ENCODE data around the gene GBP6.
"Not testable (repeated sequence)": the region's sequence is repeated elsewhere in the genome, so short reads cannot be mapped to it uniquely, and the experiment has no call there.

GBP6 gene

GRCh38 chr1:89396902-89397301, 33.0 kb downstream of the GBP6 start:
- ATAC-seq (no peak), DNase-seq (ENCODE audit: low spot score in 2 of 2) (no peak)
- Mint-ChIP-seq H3K27ac (no peak overlapping the region), H3K9me3 (peaks cover 8% of the 10 kb centered on the region), H3K4me3 (no peak overlapping the region), H3K36me3 (no peaks in the 10 kb centered on the region), H3K4me1 (no peaks in the 10 kb centered on the region)

DNA sequence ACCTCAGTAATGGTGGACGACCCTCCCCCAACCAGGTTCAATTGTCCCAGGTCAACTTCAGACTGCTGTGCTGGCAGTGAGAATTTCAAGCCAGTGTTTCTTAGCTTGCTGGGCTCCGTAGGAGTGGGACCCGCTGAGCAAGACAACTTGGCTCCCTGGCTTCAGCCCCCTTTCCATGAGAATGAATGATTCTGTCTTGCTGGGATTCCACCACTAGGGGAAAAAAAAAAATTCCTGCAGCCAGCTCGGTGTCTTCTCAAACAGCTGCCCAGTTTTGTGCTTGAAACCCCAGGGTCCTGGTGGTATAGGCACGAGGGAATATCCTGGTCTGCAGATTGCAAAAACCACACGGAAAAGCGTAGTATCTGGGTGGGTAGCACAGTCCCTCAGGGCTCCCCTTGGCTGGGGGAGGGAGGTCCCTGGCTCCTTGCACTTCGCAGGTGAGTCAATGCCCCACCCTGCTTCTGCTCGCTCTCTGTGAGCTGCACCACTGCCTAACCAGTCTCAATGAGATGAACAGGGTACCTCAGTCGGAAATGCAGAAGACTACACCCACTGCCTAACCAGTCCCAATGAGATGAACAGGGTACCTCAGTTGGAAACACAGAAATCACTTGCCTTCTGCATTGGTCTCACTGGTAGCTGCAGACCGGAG, 41.5 kb downstream of the GBP6 start:
- Mint-ChIP-seq H3K27ac (no peak overlapping the region), H3K36me3 (no peaks in the 10 kb centered on the region), H3K9me3 (no peaks in the 10 kb centered on the region), H3K4me3 (no peak overlapping the region), H3K4me1 (peaks cover 21% of the 10 kb centered on the region)
- ATAC-seq, result no peak
- DNase-seq (ENCODE audit: low spot score in 2 of 2), result no peak

DNA sequence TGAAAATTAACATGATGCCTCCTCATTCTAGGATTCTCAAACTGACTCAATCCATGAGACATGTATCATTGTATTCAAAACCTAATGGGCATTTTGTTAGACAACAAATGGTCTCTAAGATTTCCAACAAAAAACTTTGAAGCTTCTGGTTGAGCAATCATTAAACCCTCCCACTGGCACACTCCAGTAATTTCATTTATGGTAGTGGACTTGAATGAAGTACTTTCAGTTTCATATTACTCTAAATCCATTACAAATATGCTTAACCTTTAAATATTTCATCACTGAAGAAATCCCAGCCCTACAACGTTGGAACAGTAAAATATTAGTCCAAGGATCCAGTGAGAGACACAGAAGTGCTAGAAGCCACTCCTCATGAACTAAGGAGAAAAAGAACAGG, 43.5 kb downstream of the GBP6 start:
- Mint-ChIP-seq H3K27ac (peak overlapping the region; percentile 3), H3K4me3 (peak overlapping the region; percentile 60), H3K4me1 (peaks cover 21% of the 10 kb centered on the region), H3K9me3 (no peaks in the 10 kb centered on the region), H3K36me3 (no peaks in the 10 kb centered on the region)
- DNase-seq (ENCODE audit: low spot score in 2 of 2) (no peak), ATAC-seq (peak; percentile 54)

- DNase-seq (ENCODE audit: low spot score in 2 of 2); H3K36me3 Mint-ChIP-seq; ATAC-seq; H3K9me3 Mint-ChIP-seq: not testable (repeated sequence)
- peak overlapping the region; percentile 3 for H3K27ac Mint-ChIP-seq
- H3K4me1 Mint-ChIP-seq, result peaks cover 21% of the 10 kb centered on the region
- peak overlapping the region; percentile 60 for H3K4me3 Mint-ChIP-seq
Observed at GRCh38 chr1:89407768-89408167, 43.9 kb downstream of the GBP6 start.

- no peak for DNase-seq (ENCODE audit: low spot score in 2 of 2)
- no peak for ATAC-seq
- no peaks in the 10 kb centered on the region for H3K36me3 Mint-ChIP-seq
- no peak overlapping the region for H3K4me3 Mint-ChIP-seq
- H3K4me1 Mint-ChIP-seq, result peaks cover 7% of the 10 kb centered on the region
- no peaks in the 10 kb centered on the region for H3K9me3 Mint-ChIP-seq
- no peak overlapping the region for H3K27ac Mint-ChIP-seq
Observed at GRCh38 chr1:89425056-89425455, 61.2 kb downstream of the GBP6 start.

DNA sequence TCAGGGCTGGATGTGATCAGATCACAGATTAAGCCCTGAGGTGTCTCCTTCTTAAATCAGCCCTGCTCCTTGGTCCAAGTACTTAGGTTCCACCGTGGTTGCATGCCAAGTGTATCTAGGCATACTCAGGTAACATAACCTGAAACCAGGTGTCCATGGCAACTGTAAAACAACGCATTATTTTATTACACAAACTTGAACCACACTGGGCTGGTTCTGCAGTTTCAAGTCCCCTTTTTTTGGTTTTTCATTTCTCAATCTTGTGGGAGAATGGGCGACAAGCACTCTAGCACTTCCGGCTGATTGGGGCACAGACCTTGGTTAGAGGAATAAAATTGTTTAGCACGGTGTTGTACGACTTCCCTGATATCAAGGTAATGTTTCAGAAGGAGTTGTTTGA, 65.2 kb downstream of the GBP6 start:
- Mint-ChIP-seq H3K36me3 (no peaks in the 10 kb centered on the region), H3K27ac (no peak overlapping the region), H3K4me1 (peaks cover 7% of the 10 kb centered on the region), H3K9me3 (no peaks in the 10 kb centered on the region), H3K4me3 (no peak overlapping the region)
- DNase-seq (ENCODE audit: low spot score in 2 of 2) (no peak), ATAC-seq (no peak)

GRCh38 chr1:89429681-89430080, 65.8 kb downstream of the GBP6 start:
- not testable (repeated sequence) for H3K4me1 Mint-ChIP-seq; DNase-seq (ENCODE audit: low spot score in 2 of 2); H3K27ac Mint-ChIP-seq; H3K4me3 Mint-ChIP-seq; H3K9me3 Mint-ChIP-seq; H3K36me3 Mint-ChIP-seq; ATAC-seq

DNA sequence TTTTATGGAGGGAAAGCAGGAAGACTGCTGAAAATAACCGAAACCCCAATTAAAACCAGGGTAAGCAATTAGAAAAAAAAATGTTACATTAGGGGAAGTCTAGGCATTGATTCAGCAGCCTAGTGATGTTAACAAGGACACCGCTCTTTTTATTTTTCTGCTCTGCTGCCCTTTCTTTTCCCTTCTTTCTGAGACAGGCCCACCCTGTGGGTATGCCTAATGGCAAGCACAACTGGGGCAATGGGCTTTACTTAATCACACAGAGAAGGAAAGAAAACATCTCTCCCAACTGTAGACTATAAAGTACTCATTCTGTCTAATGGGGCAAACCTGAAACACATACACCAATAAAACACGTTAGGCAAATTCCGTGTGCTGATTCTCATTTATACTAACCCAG, 69.6 kb downstream of the GBP6 start:
- Mint-ChIP-seq H3K9me3 (no peaks in the 10 kb centered on the region), H3K4me3 (no peak overlapping the region), H3K27ac (no peak overlapping the region), H3K4me1 (peaks cover 3% of the 10 kb centered on the region), H3K36me3 (no peaks in the 10 kb centered on the region)
- DNase-seq (ENCODE audit: low spot score in 2 of 2) (no peak), ATAC-seq (no peak)

- not testable (repeated sequence) for H3K27ac Mint-ChIP-seq, H3K4me1 Mint-ChIP-seq, H3K9me3 Mint-ChIP-seq, H3K36me3 Mint-ChIP-seq, H3K4me3 Mint-ChIP-seq
- DNase-seq (ENCODE audit: low spot score in 2 of 2) (peak in 1 of 2 donors; percentile 65), ATAC-seq (peak; percentile 99)
Observed at GRCh38 chr1:89434058-89434780, 70.4 kb downstream of the GBP6 start.
